Measurements from ENCODE around the gene SKA1.

DNA sequence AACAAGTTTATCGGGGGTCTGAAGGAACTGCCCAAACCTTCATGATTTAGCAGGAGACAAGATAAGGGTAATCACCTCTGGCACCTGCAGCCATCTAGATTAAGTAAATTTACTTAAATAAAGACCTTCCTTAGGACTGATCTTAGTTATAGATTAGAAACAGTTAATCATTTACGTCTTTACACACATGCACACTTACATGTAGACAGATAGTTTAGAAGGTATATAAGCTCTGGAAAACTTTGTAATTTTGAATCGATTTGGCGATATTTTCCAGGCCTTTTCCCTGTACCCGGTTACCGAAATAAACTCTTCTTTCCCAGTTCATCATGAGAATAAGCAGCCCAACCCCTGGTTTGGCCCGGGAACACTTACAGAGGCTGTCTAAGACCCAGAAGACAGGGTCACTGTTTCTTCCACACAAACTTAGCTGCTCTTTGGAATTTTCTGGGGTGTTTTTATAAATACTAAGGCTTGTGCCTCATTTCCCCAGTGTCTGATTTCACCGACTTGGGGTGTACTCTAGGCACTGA lies 560 bp upstream of the SKA1 start:
- TF ChIP-seq ZNF274 (IDR thresholded peaks at IDR 0.05; ENCODE audit: low read depth, low read length) (no peak), YY1 (IDR thresholded peaks at IDR 0.05; ENCODE audit: insufficient read depth, insufficient read length) (no peak)

Measured in NT2/D1 (cell line).